Hepatocyte (in vitro differentiated cells): ENCODE data around the gene VMP1. TPM values are rescaled to one million over a fixed set of nuclear protein-coding genes. Genes with fewer than 3 reads are reported as not detected.
A peak's percentile ranks its signal among the peaks of the same experiment; 100 is the strongest.

Source experiments
- DNase-seq: peaks from one replicate; pipeline ENCODE4 v3.0.0-alpha.2; 2016; ENCODE audit warnings: low spot score
- H2AFZ ChIP-seq: fragments of 200-600 bp; sonication (generic); 2 replicates; pipeline ENCODE4 v1.6.0; 2016; ENCODE audit warnings: antibody characterized with exemption, mild to moderate bottlenecking
- H3K27ac ChIP-seq: fragments of 200-600 bp; sonication (generic); 2 replicates; pipeline ENCODE4 v1.5.1; 2016; ENCODE audit warnings: mild to moderate bottlenecking
- H3K27me3 ChIP-seq: fragments of 200-600 bp; sonication (generic); 2 replicates; pipeline ENCODE4 v1.6.1; 2016
- H3K36me3 ChIP-seq: fragments of 200-600 bp; sonication (generic); replicated peaks from 2 replicates; pipeline ENCODE4 v1.5.1; 2016; ENCODE audit warnings: low read depth; ENCODE audit not compliant: insufficient read depth
- H3K4me1 ChIP-seq: fragments of 200-600 bp; sonication (generic); 2 replicates; pipeline ENCODE4 v1.5.1; 2016; ENCODE audit warnings: mild to moderate bottlenecking, moderate library complexity; ENCODE audit not compliant: insufficient read depth
- H3K4me2 ChIP-seq: fragments of 200-600 bp; sonication (generic); 2 replicates; pipeline ENCODE4 v1.6.0; 2016
- H3K4me3 ChIP-seq: fragments of 200-600 bp; sonication (generic); 2 replicates; pipeline ENCODE4 v1.5.1; 2016; ENCODE audit warnings: mild to moderate bottlenecking
- H3K79me2 ChIP-seq: fragments of 200-600 bp; sonication (generic); 2 replicates; pipeline ENCODE4 v1.6.0; 2017; ENCODE audit warnings: mild to moderate bottlenecking
- H3K9me2 ChIP-seq: fragments of 200-600 bp; sonication (generic); replicated peaks from 2 replicates; pipeline ENCODE4 v1.6.0; 2017; ENCODE audit warnings: mild to moderate bottlenecking; ENCODE audit not compliant: insufficient read depth
- H3K9me3 ChIP-seq: fragments of 200-600 bp; sonication (generic); 2 replicates; pipeline ENCODE4 v1.5.1; 2016; ENCODE audit warnings: low read depth, mild to moderate bottlenecking
- H4K20me1 ChIP-seq: fragments of 200-600 bp; sonication (generic); 2 replicates; pipeline ENCODE4 v1.6.0; 2016; ENCODE audit warnings: mild to moderate bottlenecking; ENCODE audit not compliant: insufficient read depth, poor library complexity, severe bottlenecking
- CTCF ChIP-seq: fragments of 200-600 bp; sonication (generic); IDR thresholded peaks from 2 replicates; pipeline ENCODE4 v1.5.1; 2016; ENCODE audit warnings: antibody characterized with exemption, mild to moderate bottlenecking; ENCODE audit not compliant: poor library complexity
- EZH2 ChIP-seq: fragments of 200-600 bp; sonication (generic); IDR thresholded peaks from 2 replicates; pipeline ENCODE4 v1.6.1; 2016; ENCODE audit warnings: antibody characterized with exemption, mild to moderate bottlenecking, borderline replicate concordance
- EZH2phosphoT487 ChIP-seq: fragments of 200-600 bp; sonication (generic); IDR thresholded peaks from one replicate; pipeline ENCODE4 v1.6.1; 2018; ENCODE audit warnings: antibody characterized with exemption, mild to moderate bottlenecking, low read depth, moderate library complexity; ENCODE audit not compliant: unreplicated experiment, severe bottlenecking
- WGBS: methylation state at CpG from one replicate; pipeline ENCODE4 v1.1.6; 2016; ENCODE audit warnings: low lambda C conversion rate; ENCODE audit errors: missing lambda C conversion rate; 5-methylcytosine and 5-hydroxymethylcytosine counted together
- polyA plus RNA-seq: library from polyadenylated mRNA; unstranded; fragments of >200 nt; fragmentation: Nextera tagmentation; extraction: Ambion mirVana; gene quantifications from 2 replicates; pipeline ENCODE4 v1.2.1, GENCODE V29; 2016
- total RNA-seq: library from RNA; depleted of rRNA; stranded (reverse); fragments of >200 nt; gene quantifications from 2 replicates; pipeline ENCODE4 v1.2.3, GENCODE V29; 2014

VMP1 gene
- total and polyA plus RNA-seq, 2 experiments from 2014 or later: 139 to 479 TPM

GRCh38 chr17:59842901-59843652 is 135.6 kb downstream of the VMP1 start:
- peak overlapping the region; percentile 99 for H3K27ac ChIP-seq
- DNase-seq: peak; percentile 77

GRCh38 chr17:59844884-59845594 is 137.6 kb downstream of the VMP1 start:
- no peak overlapping the region for H3K4me3 ChIP-seq
- H3K79me2 ChIP-seq: peaks cover 16% of the 10 kb centered on the region
- H3K9me3 ChIP-seq: no peaks in the 10 kb centered on the region
- TF ChIP-seq CTCF: no peak
- no peak for TF ChIP-seq EZH2
- no peak for TF ChIP-seq EZH2phosphoT487
- H3K9me2 ChIP-seq: no peaks in the 10 kb centered on the region
- H2AFZ ChIP-seq: no peak overlapping the region
- 71% methylated on average over 3 of the region's 3 CpGs for WGBS
- H3K27me3 ChIP-seq: no peaks in the 10 kb centered on the region
- peak overlapping the region; percentile 6 for H3K4me2 ChIP-seq
- peaks cover 2% of the 10 kb centered on the region for H3K36me3 ChIP-seq
- peaks cover 4% of the 10 kb centered on the region for H4K20me1 ChIP-seq
- DNase-seq: peak; percentile 13
- H3K27ac ChIP-seq: peak overlapping the region; percentile 99
- H3K4me1 ChIP-seq: peaks cover 40% of the 10 kb centered on the region

More at GRCh38 chr17:59842901-59843652, 135.6 kb downstream of the VMP1 start:
- peaks cover 5% of the 10 kb centered on the region for H3K36me3 ChIP-seq
- H3K4me3 ChIP-seq: no peak overlapping the region
- WGBS: 79% methylated on average over 13 of the region's 13 CpGs
- peaks cover 11% of the 10 kb centered on the region for H4K20me1 ChIP-seq
- peaks cover 35% of the 10 kb centered on the region for H3K79me2 ChIP-seq
- H3K4me2 ChIP-seq: no peak overlapping the region
- no peaks in the 10 kb centered on the region for H3K27me3 ChIP-seq
- TF ChIP-seq EZH2: no peak
- TF ChIP-seq CTCF: no peak
- peak; percentile 30 for TF ChIP-seq EZH2phosphoT487
- H3K9me3 ChIP-seq: no peaks in the 10 kb centered on the region
- H3K4me1 ChIP-seq: peaks cover 35% of the 10 kb centered on the region
- H2AFZ ChIP-seq: no peak overlapping the region
- H3K9me2 ChIP-seq: no peaks in the 10 kb centered on the region

- Histone ChIP-seq H3K27me3 (no peaks in the 10 kb centered on the region), H3K36me3 (no peaks in the 10 kb centered on the region), H4K20me1 (no peaks in the 10 kb centered on the region), H3K4me2 (peak overlapping the region; percentile 48), H3K79me2 (peaks cover 8% of the 10 kb centered on the region), H2AFZ (no peak overlapping the region), H3K9me2 (no peaks in the 10 kb centered on the region), H3K4me3 (no peak overlapping the region), H3K9me3 (no peaks in the 10 kb centered on the region), H3K4me1 (peaks cover 40% of the 10 kb centered on the region), H3K27ac (peak overlapping the region; percentile 99)
- peak; percentile 72 for DNase-seq
- whole genome bisulfite sequencing: 46% methylated on average over 3 of the region's 3 CpGs
- no peak for TF ChIP-seq CTCF
- no peak for TF ChIP-seq EZH2phosphoT487
- TF ChIP-seq EZH2: no peak
Observed at GRCh38 chr17:59845595-59846393, 138.3 kb downstream of the VMP1 start.
